ENCODE results near the gene FOXL3. TPM values are rescaled to one million over a fixed set of nuclear protein-coding genes. Genes with fewer than 3 reads are reported as not detected.

Gene FOXL3
- not detected in 2 replicates for total RNA-seq

DNA sequence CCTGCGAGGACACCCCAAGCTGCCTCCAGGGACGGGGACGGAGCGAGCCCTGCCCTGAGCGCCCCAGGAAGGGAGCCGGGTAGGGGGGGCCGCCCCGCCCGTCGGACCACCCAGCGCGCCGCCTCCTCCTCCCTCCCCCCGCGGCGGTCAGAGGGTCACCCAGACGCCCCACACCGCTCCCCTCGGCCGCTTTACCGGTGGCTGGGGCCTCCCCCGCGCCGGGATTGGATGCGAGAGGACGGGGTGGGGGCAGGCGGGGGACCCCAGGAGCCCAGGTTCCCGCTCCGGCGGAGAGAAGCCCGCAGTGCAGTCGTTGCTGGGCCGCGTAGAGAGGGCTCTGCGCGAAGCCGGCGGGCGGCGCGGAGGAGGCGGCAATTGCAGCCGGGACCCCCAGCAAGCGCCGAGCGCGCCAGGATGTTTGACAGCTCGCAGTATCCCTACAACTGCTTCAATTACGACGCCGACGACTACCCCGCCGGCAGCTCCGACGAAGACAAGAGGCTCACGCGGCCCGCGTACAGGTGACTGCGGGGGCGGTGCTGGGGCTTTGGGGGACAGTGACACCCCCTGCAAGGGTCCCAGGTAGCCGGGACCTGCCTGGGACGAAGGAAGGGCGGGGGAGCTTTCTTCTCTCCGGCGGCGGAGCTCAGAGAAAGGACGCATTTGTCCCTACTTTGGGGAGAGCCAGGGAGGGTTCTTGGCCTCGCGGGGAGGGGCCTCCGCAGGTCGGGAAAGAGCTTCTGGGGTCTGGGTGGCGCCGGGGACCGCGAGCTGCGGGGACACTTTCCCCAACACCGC lies at the start of gene FOXL3:
Gene FOXL3 (plus strand): TSS at position 415 of the 798 bp plus-strand sequence. CDS start 0 bp downstream, at position 415.

Other genes with a start within 250 kb of the FOXL3 start
- gene FAM20C, start 97.6 kb upstream of the FOXL3 start, total RNA-seq = 58.4 and 71.4 TPM in 2 replicates
- 1.4 and 1.8 TPM in 2 replicates for gene PDGFA, start 229.7 kb downstream of the FOXL3 start, total RNA-seq

All from subcutaneous preadipocyte (primary cell).